ENCODE data around the gene HHATL. TPM values are rescaled to one million over a fixed set of nuclear protein-coding genes. Genes with fewer than 3 reads are reported as not detected.

HHATL gene
- total and polyA plus RNA-seq, 4 donors, result 0.17 TPM; not detected in 3

- TF ChIP-seq RXRA (IDR thresholded peaks at IDR 0.05) (no peak), NR2F2 (IDR thresholded peaks at IDR 0.05) (no peak), JUND (IDR thresholded peaks at IDR 0.05) (no peak), SP1 (IDR thresholded peaks at IDR 0.05) (no peak), YY1 (IDR thresholded peaks at IDR 0.05) (no peak), REST (IDR thresholded peaks at IDR 0.05) (no peak), ATF3 (IDR thresholded peaks at IDR 0.05) (no peak), HNF4A (conservative IDR thresholded peaks at IDR 0.05) (no peak), GABPA (IDR thresholded peaks at IDR 0.05 in 1 of 2, conservative IDR thresholded peaks at IDR 0.05 in 1 of 2) (no peak), CTCF (IDR thresholded peaks at IDR 0.05; ENCODE audit: low read depth, low read length, missing input control) (no peak), RAD21 (IDR thresholded peaks at IDR 0.05) (no peak)
- no peak overlapping the region for H3K27ac ChIP-seq (ENCODE audit: low read depth in 1 of 2, low read length in 2 of 2)
- no peaks in the 10 kb centered on the region for H3K36me3 ChIP-seq (ENCODE audit: control insufficient read depth in 4 of 4, insufficient read depth in 3 of 4, low read depth in 1 of 4, low read length in 3 of 4)
- 74% methylated on average over 10 of the region's 10 CpGs for WGBS
- H3K27me3 ChIP-seq (ENCODE audit: control insufficient read depth in 4 of 4, insufficient read depth in 4 of 4, low read length in 3 of 4), result no peaks in the 10 kb centered on the region
- H3K4me1 ChIP-seq (ENCODE audit: control insufficient read depth in 4 of 4, insufficient read depth in 4 of 4, low read length in 3 of 4), result peaks cover 0 to 1% (median 0%) of the 10 kb centered on the region in 4 donors
- H3K9ac ChIP-seq (ENCODE audit: low read depth in 1 of 2, low read length in 2 of 2), result no peak overlapping the region
- H3K4me3 ChIP-seq (ENCODE audit: low read depth in 1 of 3, low read length in 3 of 3), result no peak overlapping the region
- DNase-seq (ENCODE audit: low spot score), result no peak
- no peaks in the 10 kb centered on the region for H3K9me3 ChIP-seq (ENCODE audit: control insufficient read depth in 4 of 4, low read length in 3 of 4)
These were observed 11.6 kb downstream of the HHATL start for GRCh38 chr3:42690766-42691680.

GRCh38 chr3:42690191-42690590, 12.4 kb downstream of the HHATL start:
- Histone ChIP-seq H3K4me1 (ENCODE audit: control insufficient read depth in 4 of 4, insufficient read depth in 4 of 4, low read length in 3 of 4) (peaks cover 0 to 2% (median under 1%) of the 10 kb centered on the region in 4 donors), H3K36me3 (ENCODE audit: control insufficient read depth in 4 of 4, insufficient read depth in 3 of 4, low read depth in 1 of 4, low read length in 3 of 4) (no peaks in the 10 kb centered on the region), H3K9ac (ENCODE audit: low read depth in 1 of 2, low read length in 2 of 2) (no peak overlapping the region), H3K4me3 (ENCODE audit: low read depth in 1 of 3, low read length in 3 of 3) (no peak overlapping the region), H3K27me3 (ENCODE audit: control insufficient read depth in 4 of 4, insufficient read depth in 4 of 4, low read length in 3 of 4) (no peaks in the 10 kb centered on the region), H3K9me3 (ENCODE audit: control insufficient read depth in 4 of 4, low read length in 3 of 4) (no peaks in the 10 kb centered on the region), H3K27ac (ENCODE audit: low read depth in 1 of 2, low read length in 2 of 2) (no peak overlapping the region)
- TF ChIP-seq SP1 (IDR thresholded peaks at IDR 0.05) (no peak), HNF4G (IDR thresholded peaks at IDR 0.05) (no peak), RXRA (IDR thresholded peaks at IDR 0.05) (no peak), REST (IDR thresholded peaks at IDR 0.05) (no peak), ATF3 (IDR thresholded peaks at IDR 0.05) (no peak), CTCF (IDR thresholded peaks at IDR 0.05; ENCODE audit: low read depth, low read length, missing input control) (no peak)
- DNase-seq (ENCODE audit: low spot score), result no peak
- 72% methylated on average over 7 of the region's 7 CpGs for WGBS

Data from liver (tissue), 9 donors.